K562 (cell line): ENCODE measurements around the gene SFT2D2. TPM values are rescaled to one million over a fixed set of nuclear protein-coding genes. Genes with fewer than 3 reads are reported as not detected.

Experiments used
- CCAR2 ChIP-seq: fragments of 200-400 bp; formaldehyde crosslinking; IDR thresholded peaks from 2 replicates; pipeline ENCODE4 v1.6.1; 2017; ENCODE audit warnings: mild to moderate bottlenecking, low read depth, low read length
- E2F8 ChIP-seq: fragments of 450-650 bp; IDR thresholded peaks from 2 replicates; pipeline ENCODE4 v1.7.1; 2018; ENCODE audit warnings: mild to moderate bottlenecking, low read depth; ENCODE audit not compliant: partially characterized antibody
- GTF2F1 ChIP-seq: IDR thresholded peaks from 2 replicates; pipeline ENCODE4 v1.6.1; 2011; ENCODE audit warnings: low read depth, low read length, improper control_type of control experiment
- HDAC8 ChIP-seq: fragments of 450-650 bp; IDR thresholded peaks from 2 replicates; pipeline ENCODE4 v1.6.1; 2016; ENCODE audit warnings: mild to moderate bottlenecking, missing genetic modification characterization, moderate library complexity, missing compliant biosample characterization
- KLF10 ChIP-seq: fragments of 250-450 bp; sonication (Bioruptor Pico); IDR thresholded peaks from 2 replicates; pipeline ENCODE4 v1.6.1; 2021; ENCODE audit warnings: matching md5 sums
- NFE2 ChIP-seq: IDR thresholded peaks from 2 replicates; pipeline ENCODE4 v1.6.1; 2014; ENCODE audit warnings: antibody characterized with exemption, low read depth
- RBM15 ChIP-seq: fragments of 200-400 bp; formaldehyde crosslinking; IDR thresholded peaks from 2 replicates; pipeline ENCODE4 v1.6.1; 2018; ENCODE audit warnings: mild to moderate bottlenecking, low read length, moderate library complexity; ENCODE audit not compliant: insufficient read depth
- TFAP4 ChIP-seq: sonication (generic); formaldehyde crosslinking; IDR thresholded peaks from 2 replicates; pipeline ENCODE4 v1.8.0; 2022; ENCODE audit warnings: missing genetic modification reagents, mild to moderate bottlenecking, moderate library complexity, borderline replicate concordance
- U2AF2 ChIP-seq: fragments of 200-400 bp; formaldehyde crosslinking; optimal IDR thresholded peaks from 2 replicates; pipeline ENCODE3; 2017; ENCODE audit warnings: low read depth, mild to moderate bottlenecking, low read length
- ZBTB49 ChIP-seq: sonication (generic); formaldehyde crosslinking; IDR thresholded peaks from 2 replicates; pipeline ENCODE4 v1.8.0; 2022; ENCODE audit warnings: missing genetic modification reagents, mild to moderate bottlenecking, borderline replicate concordance
- ZNF12 ChIP-seq: sonication (generic); formaldehyde crosslinking; IDR thresholded peaks from 2 replicates; pipeline ENCODE4 v1.4.0; 2020; ENCODE audit warnings: mild to moderate bottlenecking, missing genetic modification reagents
- ZNF263 ChIP-seq: sonication (generic); formaldehyde crosslinking; IDR thresholded peaks from 2 replicates; pipeline ENCODE4 v1.8.0; 2022; ENCODE audit warnings: mild to moderate bottlenecking, missing genetic modification reagents, borderline replicate concordance
- ZNF592 ChIP-seq: fragments of 450-650 bp; IDR thresholded peaks from 2 replicates; pipeline ENCODE4 v1.6.1; 2017; ENCODE audit warnings: antibody characterized with exemption, mild to moderate bottlenecking
- ZNF696 ChIP-seq: fragments of 250-450 bp; sonication (Bioruptor Pico); conservative IDR thresholded peaks from 2 replicates; pipeline ENCODE4 v1.4.0; 2020; ENCODE audit warnings: mild to moderate bottlenecking, moderate library complexity
- polyA plus RNA-seq, 8 experiments: library from polyadenylated mRNA; depleted of rRNA in 4 of 8; stranded (reverse) in 5 of 8; unstranded in 3 of 8; fragments of >200 nt; fragmentation: Nextera tagmentation in 2 of 8; fragmentation: Illumina TruSeq in 1 of 8; extraction: Ambion mirVana in 2 of 8; extraction: Trizol in 1 of 8; gene quantifications; 2 replicates each; pipeline versions ENCODE4 v1.2.1 to v1.2.3, GENCODE V29; 2011 to 2014; ENCODE audit warnings: inconsistent platforms in 1 of 8, missing spikeins in 1 of 8
- total RNA-seq, 7 experiments: library from RNA; depleted of rRNA in 6 of 7; stranded (reverse); fragments of >200 nt in 6 of 7; fragmentation: Illumina TruSeq in 2 of 7; extraction: Trizol in 2 of 7; gene quantifications; 2 replicates each; pipeline versions ENCODE4 v1.2.1 to v1.2.3, GENCODE V29; 2011 to 2021; ENCODE audit warnings: low replicate concordance in 1 of 7
- TF ChIP-seq, protein P1 (sequence below): fragments of 150-350 bp; conservative IDR thresholded peaks from 2 replicates; pipeline ENCODE4 v1.6.1; 2014; ENCODE audit warnings: low read length

SFT2D2 gene
- total and polyA plus RNA-seq, 9 of the 15 experiments (the other 6 are each of a cell fraction or from before 2014, with no cell fraction given) = 3.4 to 50.1 (median 21.6) TPM

GRCh38 chr1:168287237-168287664 lies 61.4 kb downstream of the SFT2D2 start (continued):
- TF ChIP-seq ZNF592 (peak; percentile 89), CCAR2 (no peak), GTF2F1 (no peak), KLF10 (CRISPR knock-in tag) (no peak), ZNF696 (CRISPR knock-in tag) (no peak), RBM15 (no peak), U2AF2 (no peak), NFE2 (peak; percentile 94), ZNF263 (CRISPR knock-in tag) (no peak), E2F8 (peak; percentile 28), TFAP4 (no peak), ZBTB49 (no peak), HDAC8 (tag) (no peak), ZNF12 (CRISPR knock-in tag) (no peak)
- TF ChIP-seq, protein P1, sequence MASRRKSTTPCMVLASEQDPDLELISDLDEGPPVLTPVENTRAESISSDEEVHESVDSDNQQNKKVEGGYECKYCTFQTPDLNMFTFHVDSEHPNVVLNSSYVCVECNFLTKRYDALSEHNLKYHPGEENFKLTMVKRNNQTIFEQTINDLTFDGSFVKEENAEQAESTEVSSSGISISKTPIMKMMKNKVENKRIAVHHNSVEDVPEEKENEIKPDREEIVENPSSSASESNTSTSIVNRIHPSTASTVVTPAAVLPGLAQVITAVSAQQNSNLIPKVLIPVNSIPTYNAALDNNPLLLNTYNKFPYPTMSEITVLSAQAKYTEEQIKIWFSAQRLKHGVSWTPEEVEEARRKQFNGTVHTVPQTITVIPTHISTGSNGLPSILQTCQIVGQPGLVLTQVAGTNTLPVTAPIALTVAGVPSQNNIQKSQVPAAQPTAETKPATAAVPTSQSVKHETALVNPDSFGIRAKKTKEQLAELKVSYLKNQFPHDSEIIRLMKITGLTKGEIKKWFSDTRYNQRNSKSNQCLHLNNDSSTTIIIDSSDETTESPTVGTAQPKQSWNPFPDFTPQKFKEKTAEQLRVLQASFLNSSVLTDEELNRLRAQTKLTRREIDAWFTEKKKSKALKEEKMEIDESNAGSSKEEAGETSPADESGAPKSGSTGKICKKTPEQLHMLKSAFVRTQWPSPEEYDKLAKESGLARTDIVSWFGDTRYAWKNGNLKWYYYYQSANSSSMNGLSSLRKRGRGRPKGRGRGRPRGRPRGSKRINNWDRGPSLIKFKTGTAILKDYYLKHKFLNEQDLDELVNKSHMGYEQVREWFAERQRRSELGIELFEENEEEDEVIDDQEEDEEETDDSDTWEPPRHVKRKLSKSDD = no peak
